A549 (cell line): ENCODE data around the gene MAP2. TPM values are rescaled to one million over a fixed set of nuclear protein-coding genes. Genes with fewer than 3 reads are reported as not detected.

Source experiments
- ATAC-seq, 2 experiments: fragments of 200-7000 bp in 1 of 2; fragments of >200 bp in 1 of 2; cut with Nextera tagmentation in 1 of 2; cut with Tn5 transposase in 1 of 2; 3 replicates each; pipeline versions ENCODE4 v1.8.0 to v1.9.1; 2018 to 2020; ENCODE audit warnings: mild to moderate bottlenecking in 1 of 2, moderate library complexity in 1 of 2
- CTCF ChIA-PET: fragments of 300-600 bp; sonication (Branson Sonifier 250); formaldehyde crosslinking; extraction: SDS; loops from one replicate; lab custom pipeline; 2021; ENCODE audit warnings: antibody characterized with exemption, inconsistent platforms; lab: Yijun Ruan, JAX
- POLR2A ChIA-PET: fragments of 350-600 bp; formaldehyde crosslinking; extraction: SDS; loops from one replicate; lab custom pipeline; 2021; ENCODE audit warnings: antibody characterized with exemption, inconsistent platforms; lab: Yijun Ruan, JAX
- DNase-seq, 2 experiments: peaks; one replicate each; pipeline versions ENCODE4 v3.0.0 to v3.0.0-alpha.2; 2011 to 2016; ENCODE audit warnings: low read depth in 1 of 2, low spot score in 1 of 2
- FAIRE-seq: peaks from 2 replicates; lab custom pipeline; 2011; peaks lifted over from hg19 to GRCh38; lab: Jason Lieb, UNC
- H3K27ac ChIP-seq, 2 experiments: fragments of >200 bp; sonication (Bioruptor Twin); formaldehyde crosslinking; 3 replicates each; pipeline ENCODE4 v1.5.1; 2016 to 2017
- H3K4me1 ChIP-seq: fragments of >200 bp; sonication (Bioruptor Twin); formaldehyde crosslinking; 3 replicates; pipeline ENCODE4 v1.6.1; 2016
- H3K4me2 ChIP-seq: fragments of >200 bp; sonication (Bioruptor Twin); formaldehyde crosslinking; 3 replicates; pipeline ENCODE4 v1.6.1; 2016
- H3K4me3 ChIP-seq: fragments of >200 bp; sonication (Bioruptor Twin); formaldehyde crosslinking; 3 replicates; pipeline ENCODE4 v1.5.1; 2016
- H3K9me3 ChIP-seq: fragments of >200 bp; sonication (Bioruptor Twin); formaldehyde crosslinking; 3 replicates; pipeline ENCODE4 v1.6.1; 2016
- BHLHE40 ChIP-seq: IDR thresholded peaks from 2 replicates; pipeline ENCODE4 v1.6.1; 2012; ENCODE audit warnings: low read depth, low read length, inconsistent platforms
- CBX2 ChIP-seq: fragments of 200-600 bp; sonication (generic); IDR thresholded peaks from 2 replicates; pipeline ENCODE4 v1.6.1; 2016; ENCODE audit warnings: low read depth, mild to moderate bottlenecking, borderline replicate concordance
- CEBPB ChIP-seq, 2 experiments: fragments of >200 bp in 1 of 2; sonication (Bioruptor Twin) in 1 of 2; formaldehyde crosslinking in 1 of 2; IDR thresholded peaks; 2 replicates each; pipeline ENCODE4 v1.6.1; 2012 to 2016
- EP300 ChIP-seq, 2 experiments: fragments of >200 bp; sonication (Bioruptor Twin); formaldehyde crosslinking; IDR thresholded peaks; 2 replicates in 1 of 2; 3 replicates in 1 of 2; pipeline ENCODE4 v1.6.1; 2016 to 2017
- ESRRA ChIP-seq: fragments of 150-350 bp; IDR thresholded peaks from 2 replicates; pipeline ENCODE4 v1.6.1; 2014; ENCODE audit warnings: mild to moderate bottlenecking, low read length, borderline replicate concordance
- FOSL2 ChIP-seq, 2 experiments: fragments of 450-650 bp in 1 of 2; fragments of >200 bp in 1 of 2; sonication (Bioruptor Twin) in 1 of 2; formaldehyde crosslinking; IDR thresholded peaks; 2 replicates each; pipeline versions ENCODE4 v1.5.0 to v1.6.1; 2016 to 2020; ENCODE audit warnings: mild to moderate bottlenecking in 1 of 2, moderate library complexity in 1 of 2
- HDAC2 ChIP-seq: fragments of 200-600 bp; sonication (generic); IDR thresholded peaks from 2 replicates; pipeline ENCODE4 v1.6.1; 2016
- HOXA7 ChIP-seq: fragments of 250-450 bp; sonication (Bioruptor Pico); IDR thresholded peaks from 2 replicates; pipeline ENCODE4 v1.5.0; 2020; ENCODE audit warnings: mild to moderate bottlenecking, moderate library complexity
- HOXB13 ChIP-seq: fragments of 250-450 bp; sonication (Bioruptor Pico); IDR thresholded peaks from 2 replicates; pipeline ENCODE4 v1.5.0; 2020; ENCODE audit warnings: low read depth, mild to moderate bottlenecking, moderate library complexity
- JUNB ChIP-seq: fragments of >200 bp; sonication (Bioruptor Twin); formaldehyde crosslinking; IDR thresholded peaks from 2 replicates; pipeline ENCODE4 v1.6.1; 2016
- KDM1A ChIP-seq: fragments of 200-600 bp; sonication (generic); IDR thresholded peaks from 2 replicates; pipeline ENCODE4 v1.6.1; 2016; ENCODE audit warnings: low read depth, mild to moderate bottlenecking
- KDM5A ChIP-seq: fragments of 200-600 bp; sonication (generic); IDR thresholded peaks from 2 replicates; pipeline ENCODE4 v1.6.1; 2016; ENCODE audit warnings: antibody characterized with exemption, mild to moderate bottlenecking
- NFE2L2 ChIP-seq: fragments of 150-350 bp; conservative IDR thresholded peaks from 2 replicates; pipeline ENCODE4 v1.6.1; 2014; ENCODE audit warnings: low read length
- NPAS2 ChIP-seq: fragments of 250-450 bp; sonication (Bioruptor Pico); IDR thresholded peaks from 2 replicates; pipeline ENCODE4 v1.8.0; 2022; ENCODE audit warnings: mild to moderate bottlenecking, moderate library complexity, borderline replicate concordance
- NR3C1 ChIP-seq: fragments of >200 bp; sonication (Bioruptor Twin); formaldehyde crosslinking; IDR thresholded peaks from 3 replicates; pipeline ENCODE4 v1.6.1; 2017
- POLR2A ChIP-seq: IDR thresholded peaks from 2 replicates; pipeline ENCODE4 v1.6.1; 2012; ENCODE audit warnings: mild to moderate bottlenecking, low read length
- POLR2AphosphoS2 ChIP-seq: conservative IDR thresholded peaks from 2 replicates; pipeline ENCODE4 v1.6.1; 2012; ENCODE audit warnings: low read length, improper control_type of control experiment, inconsistent platforms
- RARB ChIP-seq: fragments of 250-450 bp; sonication (Bioruptor Pico); IDR thresholded peaks from 2 replicates; pipeline ENCODE4 v1.8.0; 2021; ENCODE audit warnings: mild to moderate bottlenecking, moderate library complexity
- RCOR1 ChIP-seq: fragments of 150-350 bp; IDR thresholded peaks from 2 replicates; pipeline ENCODE4 v1.6.1; 2014; ENCODE audit warnings: antibody characterized with exemption, low read length, low read depth
- RFX5 ChIP-seq: fragments of 450-650 bp; IDR thresholded peaks from 2 replicates; pipeline ENCODE4 v1.7.1; 2014; ENCODE audit warnings: antibody characterized with exemption, mild to moderate bottlenecking, moderate library complexity
- SMC3 ChIP-seq: fragments of >200 bp; sonication (Bioruptor Twin); formaldehyde crosslinking; IDR thresholded peaks from 3 replicates; pipeline ENCODE4 v1.6.1; 2018; ENCODE audit warnings: inconsistent platforms
- TFCP2L1 ChIP-seq: fragments of 250-450 bp; sonication (Bioruptor Pico); IDR thresholded peaks from 2 replicates; pipeline ENCODE4 v1.5.0; 2021; ENCODE audit warnings: mild to moderate bottlenecking
- ZC3H11A ChIP-seq: fragments of 450-650 bp; IDR thresholded peaks from 2 replicates; pipeline ENCODE4 v1.6.1; 2014; ENCODE audit warnings: antibody characterized with exemption, mild to moderate bottlenecking
- ZFP36 ChIP-seq: fragments of 450-650 bp; IDR thresholded peaks from 2 replicates; pipeline ENCODE4 v1.6.1; 2014; ENCODE audit warnings: borderline replicate concordance; ENCODE audit not compliant: partially characterized antibody
- ZNF302 ChIP-seq: fragments of 250-450 bp; sonication (Bioruptor Pico); IDR thresholded peaks from 2 replicates; pipeline ENCODE4 v1.9.0; 2021; ENCODE audit warnings: inconsistent platforms, mild to moderate bottlenecking, moderate library complexity
- WGBS: methylation state at CpG from one replicate; pipeline ENCODE4 v1.1.6; 2017; ENCODE audit errors: missing lambda C conversion rate; 5-methylcytosine and 5-hydroxymethylcytosine counted together
- polyA plus RNA-seq, 4 experiments: library from polyadenylated mRNA; depleted of rRNA in 3 of 4; stranded (reverse); fragments of >200 nt; fragmentation: RNase III in 1 of 4; extraction: RNeasy Plus Mini Kit Qiagen cat#74134 plus additional on column Dnase treatment in 1 of 4; gene quantifications; 2 replicates in 3 of 4; 3 replicates in 1 of 4; pipeline ENCODE4 v1.2.3, GENCODE V29; 2011 to 2017
- TF ChIP-seq, protein P1 (sequence below): fragments of 200-600 bp; sonication (generic); IDR thresholded peaks from 2 replicates; pipeline ENCODE4 v1.6.1; 2016; ENCODE audit warnings: antibody characterized with exemption, mild to moderate bottlenecking, moderate library complexity
- TF ChIP-seq, protein P2 (sequence below): fragments of >200 bp; sonication (Bioruptor Twin); formaldehyde crosslinking; IDR thresholded peaks from 3 replicates; pipeline ENCODE4 v1.5.1; 2016
- TF ChIP-seq, protein P3 (sequence below): fragments of >200 bp; sonication (Bioruptor Twin); formaldehyde crosslinking; IDR thresholded peaks from 2 replicates; pipeline ENCODE4 v1.6.1; 2016
- TF ChIP-seq, protein P4 (sequence below): fragments of 250-450 bp; sonication (Bioruptor Pico); IDR thresholded peaks from 2 replicates; pipeline ENCODE4 v1.5.0; 2021; ENCODE audit warnings: mild to moderate bottlenecking, moderate library complexity, borderline replicate concordance

MAP2 gene
- polyA plus RNA-seq, 2 of the 4 experiments (the other 2 are of a cell fraction) = 0.53 to 1.8 TPM

DNA sequence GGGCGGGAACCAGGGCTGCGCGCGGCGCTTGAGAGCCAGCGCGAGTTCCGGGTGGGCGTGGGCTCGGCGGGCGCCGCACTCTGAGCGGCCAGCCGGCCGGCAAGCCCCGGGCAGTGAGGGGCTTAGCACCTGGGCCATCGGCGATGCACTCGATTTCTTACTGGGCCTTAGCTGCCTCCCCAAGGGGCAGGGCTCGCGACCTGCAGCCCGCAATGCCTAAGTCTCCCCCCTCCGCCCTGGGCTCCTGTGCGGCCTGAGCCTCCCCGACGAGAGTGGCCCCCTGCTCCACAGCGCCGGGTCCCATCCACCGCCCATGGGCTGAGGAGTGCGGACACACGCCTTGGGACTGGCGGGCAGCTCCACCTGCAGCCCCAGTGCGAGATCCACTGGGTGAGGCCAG is 36.5 kb upstream of the MAP2 start:
- DNase-seq = no peak
- Histone ChIP-seq H3K27ac (no peak overlapping the region), H3K4me1 (peaks cover 16% of the 10 kb centered on the region; the same call in 2 of the 3 replicates), H3K9me3 (no peaks in the 10 kb centered on the region), H3K4me3 (no peak overlapping the region), H3K4me2 (no peak overlapping the region)
- ATAC-seq = no peak
- ChIA-PET CTCF (interaction anchor here (0.6 to 3.5 kb wide), 2 partner anchors 37 to 1415 kb away, joined by 3 to 11 read pairs; partner anchors contain the start of gene MAP2), POLR2A (no interaction called here)
- no peak for FAIRE-seq
- TF ChIP-seq EP300 (IDR thresholded peaks at IDR 0.05) (no peak), POLR2AphosphoS2 (no peak), ZC3H11A (no peak), HOXA7 (no peak), RARB (no peak), FOSL2 (IDR thresholded peaks at IDR 0.05) (no peak), FOSL2 (CRISPR knock-in tag; IDR thresholded peaks at IDR 0.05) (no peak), CBX2 (no peak), CEBPB (IDR thresholded peaks at IDR 0.05) (no peak), TFCP2L1 (CRISPR knock-in tag) (no peak)
- TF ChIP-seq, protein P1, sequence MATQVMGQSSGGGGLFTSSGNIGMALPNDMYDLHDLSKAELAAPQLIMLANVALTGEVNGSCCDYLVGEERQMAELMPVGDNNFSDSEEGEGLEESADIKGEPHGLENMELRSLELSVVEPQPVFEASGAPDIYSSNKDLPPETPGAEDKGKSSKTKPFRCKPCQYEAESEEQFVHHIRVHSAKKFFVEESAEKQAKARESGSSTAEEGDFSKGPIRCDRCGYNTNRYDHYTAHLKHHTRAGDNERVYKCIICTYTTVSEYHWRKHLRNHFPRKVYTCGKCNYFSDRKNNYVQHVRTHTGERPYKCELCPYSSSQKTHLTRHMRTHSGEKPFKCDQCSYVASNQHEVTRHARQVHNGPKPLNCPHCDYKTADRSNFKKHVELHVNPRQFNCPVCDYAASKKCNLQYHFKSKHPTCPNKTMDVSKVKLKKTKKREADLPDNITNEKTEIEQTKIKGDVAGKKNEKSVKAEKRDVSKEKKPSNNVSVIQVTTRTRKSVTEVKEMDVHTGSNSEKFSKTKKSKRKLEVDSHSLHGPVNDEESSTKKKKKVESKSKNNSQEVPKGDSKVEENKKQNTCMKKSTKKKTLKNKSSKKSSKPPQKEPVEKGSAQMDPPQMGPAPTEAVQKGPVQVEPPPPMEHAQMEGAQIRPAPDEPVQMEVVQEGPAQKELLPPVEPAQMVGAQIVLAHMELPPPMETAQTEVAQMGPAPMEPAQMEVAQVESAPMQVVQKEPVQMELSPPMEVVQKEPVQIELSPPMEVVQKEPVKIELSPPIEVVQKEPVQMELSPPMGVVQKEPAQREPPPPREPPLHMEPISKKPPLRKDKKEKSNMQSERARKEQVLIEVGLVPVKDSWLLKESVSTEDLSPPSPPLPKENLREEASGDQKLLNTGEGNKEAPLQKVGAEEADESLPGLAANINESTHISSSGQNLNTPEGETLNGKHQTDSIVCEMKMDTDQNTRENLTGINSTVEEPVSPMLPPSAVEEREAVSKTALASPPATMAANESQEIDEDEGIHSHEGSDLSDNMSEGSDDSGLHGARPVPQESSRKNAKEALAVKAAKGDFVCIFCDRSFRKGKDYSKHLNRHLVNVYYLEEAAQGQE = no peak
- 98% methylated on average over 15 of the region's 34 CpGs for WGBS

DNA sequence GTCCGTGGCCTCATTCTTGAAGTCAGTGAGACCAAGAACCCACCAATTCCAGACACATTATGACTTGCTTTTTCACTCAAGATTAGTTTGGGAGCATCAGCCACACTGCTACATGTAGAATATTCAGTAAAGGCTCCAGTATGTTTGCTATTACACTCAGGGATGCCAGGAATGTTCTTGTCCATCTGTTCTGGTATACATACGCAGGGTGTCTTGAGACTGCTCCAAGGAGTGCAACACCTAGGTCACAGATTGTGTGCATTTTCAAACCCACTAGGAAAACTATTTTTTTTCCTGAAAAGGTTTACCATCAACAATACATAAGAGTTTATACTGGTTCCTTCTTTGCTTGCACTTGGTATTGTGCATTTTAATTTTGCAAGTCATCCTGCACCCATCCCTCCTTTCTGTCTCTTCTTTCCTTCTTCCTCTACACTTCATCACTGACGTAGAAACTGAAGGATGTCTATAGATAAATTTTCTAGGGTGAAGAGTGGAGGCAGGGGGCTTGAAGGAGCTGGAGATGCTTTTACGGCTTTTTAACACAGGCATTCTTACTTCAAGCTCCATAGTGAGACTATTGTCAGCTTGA is 35.3 kb upstream of the MAP2 start:
- ATAC-seq (no peak), DNase-seq (no peak), FAIRE-seq (no peak)
- Histone ChIP-seq H3K27ac (no peak overlapping the region), H3K4me2 (no peak overlapping the region), H3K4me3 (no peak overlapping the region), H3K9me3 (no peaks in the 10 kb centered on the region), H3K4me1 (peaks cover 17% of the 10 kb centered on the region; the same call in 2 of the 3 replicates)
- WGBS = 86% methylated on average over 4 of the region's 4 CpGs
- TF ChIP-seq NFE2L2 (peak; percentile 62; the same call in 1 of the 2 replicates), ZFP36 (no peak)
- CTCF ChIA-PET = interaction anchor here (3.5 kb wide), 1 partner anchor 36 kb away, joined by 11 read pairs; the partner anchor contains the start of gene MAP2
- POLR2A ChIA-PET = no interaction called here

DNA sequence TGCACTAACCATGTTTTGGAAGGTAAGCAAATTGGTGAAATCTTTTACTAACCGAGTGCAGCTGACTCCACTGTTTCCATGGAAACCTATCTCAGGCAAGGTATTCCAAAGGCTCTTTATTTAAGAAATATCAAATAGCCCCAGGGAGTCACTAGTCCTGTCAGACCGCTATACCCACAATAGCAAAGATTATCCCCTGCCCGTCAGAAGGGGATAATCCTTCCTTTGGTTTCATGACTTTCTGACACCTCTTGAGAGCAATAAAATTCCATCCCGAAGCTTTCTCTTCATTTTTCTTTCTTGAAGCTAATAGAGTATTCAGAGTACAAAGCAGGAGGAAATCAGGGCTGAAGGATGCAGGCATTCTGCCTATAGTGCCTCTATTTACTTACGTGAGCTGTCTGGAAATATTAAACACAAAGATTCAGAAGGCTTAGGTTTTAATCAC is 34.7 kb upstream of the MAP2 start:
- no peak for ATAC-seq
- ChIA-PET POLR2A (no interaction called here), CTCF (interaction anchor here (0.8 to 3.5 kb wide), 3 partner anchors 27 to 54 kb away, joined by 3 to 11 read pairs (median 3); partner anchors contain the start of gene MAP2)
- FAIRE-seq = no peak
- TF ChIP-seq TFCP2L1 (CRISPR knock-in tag) (no peak), NPAS2 (CRISPR knock-in tag) (no peak), ESRRA (no peak), RFX5 (no peak), JUNB (no peak), KDM1A (no peak), ZNF302 (CRISPR knock-in tag) (no peak), NR3C1 (no peak), BHLHE40 (no peak), KDM5A (no peak), POLR2A (no peak), RCOR1 (no peak), HDAC2 (no peak), SMC3 (no peak), HOXB13 (no peak)
- TF ChIP-seq, protein P2, sequence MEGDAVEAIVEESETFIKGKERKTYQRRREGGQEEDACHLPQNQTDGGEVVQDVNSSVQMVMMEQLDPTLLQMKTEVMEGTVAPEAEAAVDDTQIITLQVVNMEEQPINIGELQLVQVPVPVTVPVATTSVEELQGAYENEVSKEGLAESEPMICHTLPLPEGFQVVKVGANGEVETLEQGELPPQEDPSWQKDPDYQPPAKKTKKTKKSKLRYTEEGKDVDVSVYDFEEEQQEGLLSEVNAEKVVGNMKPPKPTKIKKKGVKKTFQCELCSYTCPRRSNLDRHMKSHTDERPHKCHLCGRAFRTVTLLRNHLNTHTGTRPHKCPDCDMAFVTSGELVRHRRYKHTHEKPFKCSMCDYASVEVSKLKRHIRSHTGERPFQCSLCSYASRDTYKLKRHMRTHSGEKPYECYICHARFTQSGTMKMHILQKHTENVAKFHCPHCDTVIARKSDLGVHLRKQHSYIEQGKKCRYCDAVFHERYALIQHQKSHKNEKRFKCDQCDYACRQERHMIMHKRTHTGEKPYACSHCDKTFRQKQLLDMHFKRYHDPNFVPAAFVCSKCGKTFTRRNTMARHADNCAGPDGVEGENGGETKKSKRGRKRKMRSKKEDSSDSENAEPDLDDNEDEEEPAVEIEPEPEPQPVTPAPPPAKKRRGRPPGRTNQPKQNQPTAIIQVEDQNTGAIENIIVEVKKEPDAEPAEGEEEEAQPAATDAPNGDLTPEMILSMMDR = no peak
- TF ChIP-seq, protein P3, sequence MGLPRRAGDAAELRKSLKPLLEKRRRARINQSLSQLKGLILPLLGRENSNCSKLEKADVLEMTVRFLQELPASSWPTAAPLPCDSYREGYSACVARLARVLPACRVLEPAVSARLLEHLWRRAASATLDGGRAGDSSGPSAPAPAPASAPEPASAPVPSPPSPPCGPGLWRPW = no peak
- TF ChIP-seq, protein P4, sequence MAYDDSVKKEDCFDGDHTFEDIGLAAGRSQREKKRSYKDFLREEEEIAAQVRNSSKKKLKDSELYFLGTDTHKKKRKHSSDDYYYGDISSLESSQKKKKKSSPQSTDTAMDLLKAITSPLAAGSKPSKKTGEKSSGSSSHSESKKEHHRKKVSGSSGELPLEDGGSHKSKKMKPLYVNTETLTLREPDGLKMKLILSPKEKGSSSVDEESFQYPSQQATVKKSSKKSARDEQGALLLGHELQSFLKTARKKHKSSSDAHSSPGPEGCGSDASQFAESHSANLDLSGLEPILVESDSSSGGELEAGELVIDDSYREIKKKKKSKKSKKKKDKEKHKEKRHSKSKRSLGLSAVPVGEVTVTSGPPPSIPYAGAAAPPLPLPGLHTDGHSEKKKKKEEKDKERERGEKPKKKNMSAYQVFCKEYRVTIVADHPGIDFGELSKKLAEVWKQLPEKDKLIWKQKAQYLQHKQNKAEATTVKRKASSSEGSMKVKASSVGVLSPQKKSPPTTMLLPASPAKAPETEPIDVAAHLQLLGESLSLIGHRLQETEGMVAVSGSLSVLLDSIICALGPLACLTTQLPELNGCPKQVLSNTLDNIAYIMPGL (CRISPR knock-in tag) = no peak
- H3K4me3 ChIP-seq = no peak overlapping the region
- no peak for DNase-seq
- WGBS = 60% methylated on average over 5 of the region's 5 CpGs
- no peak overlapping the region for H3K27ac ChIP-seq
- H3K4me1 ChIP-seq = peaks cover 13% of the 10 kb centered on the region; the same call in 2 of the 3 replicates
- H3K9me3 ChIP-seq = no peaks in the 10 kb centered on the region
- H3K4me2 ChIP-seq = no peak overlapping the region
